Esophagus (tissue), 2 donors: ENCODE data around the gene ZSCAN22. TPM values are rescaled to one million over a fixed set of nuclear protein-coding genes. Genes with fewer than 3 reads are reported as not detected.
"Not testable (repeated sequence)": the region's sequence is repeated elsewhere in the genome, so short reads cannot be mapped to it uniquely, and the experiment has no call there.

Experiments
- H3K27ac ChIP-seq, 2 donors: one replicate each; pipeline ENCODE4 v1.5.1; 2013; ENCODE audit warnings: low read depth in 2 of 2, mild to moderate bottlenecking in 2 of 2, inconsistent platforms in 1 of 2, low read length in 1 of 2, moderate library complexity in 1 of 2
- H3K27me3 ChIP-seq, 2 donors: one replicate each; pipeline ENCODE4 v1.6.1; 2013; ENCODE audit warnings: low read length in 2 of 2, control low read depth in 1 of 2, mild to moderate bottlenecking in 1 of 2; ENCODE audit not compliant: insufficient read depth in 2 of 2, control insufficient read depth in 1 of 2
- H3K36me3 ChIP-seq, 2 donors: one replicate each; pipeline ENCODE4 v1.6.1; 2013; ENCODE audit warnings: low read length in 1 of 2; ENCODE audit not compliant: control insufficient read depth in 2 of 2, insufficient read depth in 2 of 2
- H3K4me1 ChIP-seq, 2 donors: one replicate each; pipeline ENCODE4 v1.6.1; 2013; ENCODE audit warnings: low read length in 1 of 2; ENCODE audit not compliant: control insufficient read depth in 2 of 2, insufficient read depth in 2 of 2
- H3K4me3 ChIP-seq, 2 donors: one replicate each; pipeline ENCODE4 v1.5.1; 2013; ENCODE audit warnings: low read length in 2 of 2, mild to moderate bottlenecking in 2 of 2, low read depth in 1 of 2, moderate library complexity in 1 of 2
- H3K9me3 ChIP-seq, 2 donors: one replicate each; pipeline ENCODE4 v1.6.1; 2013; ENCODE audit warnings: mild to moderate bottlenecking in 2 of 2, low read depth in 1 of 2, low read length in 1 of 2, moderate library complexity in 1 of 2; ENCODE audit not compliant: control insufficient read depth in 2 of 2, insufficient read depth in 1 of 2
- WGBS, 2 donors: extraction: QIAGEN DNeasy Blood & Tissue Kit; methylation state at CpG; one replicate each; pipeline ENCODE4 v1.1.7; 2013; 5-methylcytosine and 5-hydroxymethylcytosine counted together
- polyA plus RNA-seq, 2 donors: library from polyadenylated mRNA; stranded (reverse); fragments of 200-250 nt; gene quantifications; one replicate each; pipeline ENCODE4 v1.2.3, GENCODE V29; 2013
- donor health status: healthy with polysubstance abuse.
- donor health status: Bipolar disorder and iron deficiency.

The ZSCAN22 gene
- polyA plus RNA-seq, 2 donors = 0.87 to 1.0 TPM

DNA sequence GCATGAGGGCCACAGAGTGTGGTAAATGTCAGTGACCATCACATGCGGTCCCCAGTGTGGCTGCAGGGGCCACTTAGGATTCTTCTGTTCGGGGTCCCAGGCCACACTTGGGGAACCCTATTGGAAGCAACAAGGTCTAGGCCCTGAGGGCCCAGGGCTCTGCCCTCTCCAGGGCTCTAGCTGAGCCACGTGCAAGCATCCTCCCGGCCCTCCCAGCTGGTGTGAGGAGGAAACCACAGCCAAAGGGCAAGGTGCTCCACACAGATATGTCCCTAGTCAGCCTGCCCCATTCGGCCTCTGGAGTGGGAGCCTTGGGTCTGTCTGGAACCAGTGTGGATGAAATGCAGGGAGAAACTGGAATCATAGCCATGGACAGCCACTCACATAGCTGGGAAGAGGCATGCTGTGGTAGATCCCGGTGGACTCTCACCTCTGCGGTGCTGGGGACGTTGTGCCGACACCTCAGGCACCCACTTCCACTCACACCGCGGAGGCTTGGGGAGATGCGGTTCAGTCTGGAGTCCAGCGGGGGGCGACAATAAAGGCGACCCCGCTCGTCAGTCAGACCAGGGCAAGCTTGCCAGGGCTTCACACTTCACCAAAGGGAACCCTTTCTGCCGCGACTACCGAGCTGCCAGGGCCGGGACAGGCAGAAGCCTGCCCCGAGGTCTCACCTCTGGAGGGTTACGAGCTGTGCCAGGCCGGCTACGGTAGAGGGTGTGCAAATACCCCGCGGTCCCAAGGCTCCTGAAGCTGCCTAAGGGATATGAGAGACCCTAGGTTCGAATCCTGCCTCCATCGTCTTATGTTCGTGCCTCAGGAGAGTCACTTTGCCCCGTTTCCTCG, 40.0 kb downstream of the ZSCAN22 start:
- H3K4me1 ChIP-seq = peaks cover 0 to 1% of the 10 kb centered on the region in 2 donors
- WGBS, 2 donors = 88 to 92% methylated on average over 32 of the region's 32 CpGs
- H3K9me3 ChIP-seq = no peaks in the 10 kb centered on the region
- H3K36me3 ChIP-seq = peaks cover 0 to 3% of the 10 kb centered on the region in 2 donors
- H3K27ac ChIP-seq = no peak overlapping the region
- H3K4me3 ChIP-seq = no peak overlapping the region
- no peaks in the 10 kb centered on the region for H3K27me3 ChIP-seq

DNA sequence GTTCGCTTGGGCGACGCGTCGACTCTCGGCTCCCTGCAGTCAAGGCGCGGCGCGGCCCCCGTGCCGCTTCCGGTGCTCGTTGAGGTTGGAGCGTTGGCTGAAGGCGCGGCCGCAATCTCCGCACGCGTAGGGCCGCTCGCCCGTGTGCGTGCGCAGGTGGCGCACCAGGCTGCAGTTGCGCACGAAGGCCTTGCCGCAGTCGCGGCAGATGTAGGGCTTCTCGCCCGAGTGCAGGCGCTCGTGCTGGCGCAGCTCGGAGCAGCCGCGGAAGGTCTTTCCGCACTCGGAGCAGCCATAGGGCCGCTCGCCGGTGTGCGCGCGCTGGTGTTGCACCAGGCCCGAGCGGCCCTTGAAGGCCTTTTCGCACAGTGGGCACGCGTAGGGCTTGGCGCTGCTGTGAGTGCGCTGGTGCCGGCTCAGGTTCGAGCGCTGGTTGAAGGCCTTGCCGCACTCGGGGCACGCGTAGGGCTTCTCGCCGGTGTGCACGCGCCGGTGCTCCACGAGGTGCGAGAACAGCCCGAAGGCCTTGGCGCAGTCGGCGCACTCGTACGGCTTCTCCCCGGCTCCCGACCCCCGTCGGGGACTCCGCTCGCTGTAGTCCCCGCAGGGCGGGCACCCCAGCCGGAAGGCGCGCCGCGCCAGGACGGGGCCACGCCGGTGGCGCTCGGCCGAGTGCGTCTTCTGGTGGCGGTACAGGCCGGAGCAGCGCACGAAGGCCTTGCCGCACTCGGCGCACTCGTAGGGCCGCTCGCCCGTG, 41.1 kb downstream of the ZSCAN22 start:
- no peak overlapping the region for H3K4me3 ChIP-seq
- no peaks in the 10 kb centered on the region for H3K4me1 ChIP-seq
- 68 to 75% methylated on average over 98 to 106 of the region's 106 CpGs for WGBS, 2 donors
- peaks cover 0 to 3% of the 10 kb centered on the region in 2 donors for H3K36me3 ChIP-seq
- H3K27ac ChIP-seq = no peak overlapping the region
- H3K9me3 ChIP-seq = no peaks in the 10 kb centered on the region
- no peaks in the 10 kb centered on the region for H3K27me3 ChIP-seq

DNA sequence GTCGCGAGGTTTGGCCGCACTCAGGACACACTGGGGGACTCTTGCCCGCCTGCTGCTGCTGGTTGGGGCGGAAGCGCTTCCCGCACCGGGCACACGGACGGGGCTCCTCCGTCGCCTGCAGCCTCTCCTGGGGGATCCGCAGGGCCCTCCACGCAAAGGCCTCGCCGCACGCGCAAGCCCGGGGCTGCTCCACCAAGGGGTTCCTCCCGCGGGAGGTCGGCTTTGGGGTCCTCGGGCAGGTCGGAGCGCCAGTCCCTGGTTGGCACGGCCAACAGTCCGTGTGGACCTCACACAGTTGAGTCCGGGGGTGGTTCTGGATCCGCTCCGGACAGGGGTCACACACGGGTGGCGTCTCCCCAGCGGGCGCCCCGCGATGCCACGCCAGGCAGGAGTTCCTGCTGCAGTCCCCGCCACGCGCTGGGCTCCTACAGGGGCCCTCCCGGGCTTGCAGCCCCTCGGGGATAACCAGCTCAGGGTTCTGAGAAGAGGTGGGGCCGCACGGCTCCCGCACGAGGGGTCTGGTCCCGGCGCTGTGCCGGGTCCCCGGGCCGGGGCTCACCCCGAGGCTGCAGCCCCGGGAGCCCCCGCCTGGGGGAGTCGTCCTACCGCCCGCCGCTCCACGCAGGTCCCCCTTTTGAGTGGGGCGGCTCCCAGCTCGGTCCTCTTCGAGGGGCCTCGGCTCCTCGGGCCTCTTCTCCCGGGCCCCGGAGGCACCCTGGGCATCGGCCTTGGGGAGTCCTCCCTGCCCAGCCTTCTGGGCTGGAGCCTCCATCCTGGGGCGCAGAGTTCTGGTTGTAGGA, 42.0 kb downstream of the ZSCAN22 start:
- no peak overlapping the region for H3K27ac ChIP-seq
- H3K27me3 ChIP-seq = no peaks in the 10 kb centered on the region
- no peak overlapping the region for H3K4me3 ChIP-seq
- no peaks in the 10 kb centered on the region for H3K9me3 ChIP-seq
- 84 to 89% methylated on average over 64 to 68 of the region's 68 CpGs for WGBS, 2 donors
- H3K36me3 ChIP-seq = peaks cover 0 to 3% of the 10 kb centered on the region in 2 donors
- H3K4me1 ChIP-seq = no peaks in the 10 kb centered on the region

DNA sequence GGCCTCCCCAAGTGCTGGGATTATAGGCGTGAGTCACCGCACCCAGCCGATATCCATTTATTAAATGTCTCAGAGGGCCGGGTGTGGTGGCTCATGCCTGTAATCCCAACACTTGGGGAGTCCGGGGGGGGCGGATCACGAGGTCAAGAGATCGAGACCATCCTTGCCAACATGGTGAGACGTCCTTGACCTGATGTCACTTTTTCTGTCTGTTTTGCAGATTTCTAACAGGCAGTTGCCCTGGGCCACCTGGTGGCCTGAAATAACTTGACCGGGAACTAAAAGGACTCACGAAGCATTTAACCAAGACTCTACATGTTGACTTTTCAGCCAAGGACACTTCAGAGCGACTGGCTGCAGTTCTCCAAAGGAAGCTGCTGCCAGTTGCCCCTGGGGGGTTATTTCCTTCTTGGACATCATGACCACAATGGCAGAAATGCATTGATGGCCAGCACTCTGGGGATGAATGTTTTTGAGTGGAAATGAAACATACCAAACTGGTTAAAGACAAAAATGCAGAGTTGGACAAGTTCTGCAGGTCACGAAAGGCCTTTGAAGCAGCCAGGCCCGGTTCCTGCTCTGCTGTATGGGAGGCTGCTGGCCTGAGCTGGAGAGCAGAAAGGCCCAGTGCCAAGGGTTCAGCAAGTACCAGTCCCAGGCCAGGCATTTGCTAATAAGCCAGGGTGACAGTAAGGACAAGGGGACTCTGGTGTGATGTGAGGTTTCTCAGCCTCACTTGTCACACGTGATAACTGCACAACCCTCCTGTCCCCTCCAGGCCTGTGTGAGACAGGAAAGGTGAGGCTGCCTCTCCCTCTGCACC, 45.7 kb downstream of the ZSCAN22 start:
- Histone ChIP-seq H3K9me3 (no peaks in the 10 kb centered on the region), H3K36me3 (no peaks in the 10 kb centered on the region), H3K27me3 (no peaks in the 10 kb centered on the region), H3K27ac (no peak overlapping the region), H3K4me1 (no peaks in the 10 kb centered on the region), H3K4me3 (no peak overlapping the region)
- 72 to 74% methylated on average over 15 of the region's 15 CpGs for WGBS, 2 donors

DNA sequence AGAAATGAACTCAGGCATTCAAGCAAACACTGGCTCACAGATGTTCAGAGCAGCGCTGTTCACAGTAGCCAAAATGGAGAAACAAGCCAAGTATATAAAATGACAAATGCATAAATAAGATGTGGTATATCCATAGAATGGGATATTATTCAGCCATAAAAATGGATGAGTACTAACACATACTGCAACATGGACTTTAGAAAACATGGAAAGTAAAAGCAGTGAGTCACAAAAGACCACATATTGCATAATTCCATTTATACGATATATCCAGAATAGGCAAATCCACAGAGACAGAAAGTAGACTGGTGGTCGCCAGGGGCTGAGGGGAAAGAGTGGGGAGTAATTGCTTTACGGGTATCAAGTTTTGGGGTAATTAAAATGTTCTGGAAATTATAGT, 47.4 kb downstream of the ZSCAN22 start:
- H3K4me3 ChIP-seq = no peak overlapping the region
- H3K4me1 ChIP-seq = peaks cover 0 to 2% of the 10 kb centered on the region in 2 donors
- H3K27me3 ChIP-seq = no peaks in the 10 kb centered on the region
- no peak overlapping the region for H3K27ac ChIP-seq
- H3K36me3 ChIP-seq = no peaks in the 10 kb centered on the region
- WGBS, 2 donors = 85 to 86% methylated on average over 4 of the region's 4 CpGs
- no peaks in the 10 kb centered on the region for H3K9me3 ChIP-seq

DNA sequence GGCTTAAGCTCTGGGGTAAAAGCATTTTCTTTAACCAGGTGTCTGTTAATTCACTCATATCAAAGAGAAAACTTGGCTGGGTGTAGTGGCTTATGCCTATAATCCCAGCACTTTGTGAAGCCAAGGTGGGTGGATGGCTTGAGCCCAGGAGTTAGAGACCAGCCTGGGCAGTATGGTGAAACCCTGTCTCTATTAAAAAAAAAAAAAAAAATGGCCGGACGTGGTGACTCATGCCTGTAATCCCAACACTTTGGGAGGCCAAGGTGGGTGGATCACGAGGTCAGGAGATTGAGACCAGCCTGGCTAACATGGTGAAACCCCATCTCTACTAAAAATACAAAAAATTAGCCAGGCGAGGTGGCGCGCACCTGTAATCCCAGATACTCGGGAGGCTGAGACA, 49.9 kb downstream of the ZSCAN22 start:
- H3K4me1 ChIP-seq = peaks cover 0 to 14% of the 10 kb centered on the region in 2 donors
- not testable (repeated sequence) for H3K27ac ChIP-seq, H3K36me3 ChIP-seq, H3K27me3 ChIP-seq, H3K4me3 ChIP-seq, H3K9me3 ChIP-seq
- WGBS, 2 donors = 79 to 83% methylated on average over 5 to 7 of the region's 7 CpGs

DNA sequence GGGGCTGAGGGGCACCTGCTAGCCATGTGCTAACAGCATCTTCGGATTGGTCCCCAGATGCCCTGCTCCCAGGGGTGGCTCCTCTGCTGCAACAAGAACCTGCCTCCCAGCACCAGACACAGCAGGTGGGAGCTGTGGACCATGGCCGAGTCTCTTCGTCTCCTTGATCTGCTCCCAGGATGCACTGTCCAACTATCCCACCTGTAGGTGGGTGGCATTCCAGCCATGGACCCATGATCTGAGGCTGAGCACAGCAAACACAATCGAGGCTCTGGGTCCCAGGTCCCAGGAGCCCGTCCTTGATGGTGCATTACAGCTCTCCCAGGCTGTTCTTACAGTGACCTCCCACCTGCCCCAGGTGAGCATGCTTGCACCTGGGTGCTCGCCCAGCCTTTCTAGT, 52.5 kb downstream of the ZSCAN22 start:
- no peaks in the 10 kb centered on the region for H3K27me3 ChIP-seq
- WGBS, 2 donors = 91 to 95% methylated on average over 6 of the region's 6 CpGs
- no peak overlapping the region for H3K4me3 ChIP-seq
- H3K27ac ChIP-seq = no peak overlapping the region
- no peaks in the 10 kb centered on the region for H3K9me3 ChIP-seq
- H3K4me1 ChIP-seq = peaks cover 2 to 18% of the 10 kb centered on the region in 2 donors
- peaks cover 0 to 2% of the 10 kb centered on the region in 2 donors for H3K36me3 ChIP-seq

DNA sequence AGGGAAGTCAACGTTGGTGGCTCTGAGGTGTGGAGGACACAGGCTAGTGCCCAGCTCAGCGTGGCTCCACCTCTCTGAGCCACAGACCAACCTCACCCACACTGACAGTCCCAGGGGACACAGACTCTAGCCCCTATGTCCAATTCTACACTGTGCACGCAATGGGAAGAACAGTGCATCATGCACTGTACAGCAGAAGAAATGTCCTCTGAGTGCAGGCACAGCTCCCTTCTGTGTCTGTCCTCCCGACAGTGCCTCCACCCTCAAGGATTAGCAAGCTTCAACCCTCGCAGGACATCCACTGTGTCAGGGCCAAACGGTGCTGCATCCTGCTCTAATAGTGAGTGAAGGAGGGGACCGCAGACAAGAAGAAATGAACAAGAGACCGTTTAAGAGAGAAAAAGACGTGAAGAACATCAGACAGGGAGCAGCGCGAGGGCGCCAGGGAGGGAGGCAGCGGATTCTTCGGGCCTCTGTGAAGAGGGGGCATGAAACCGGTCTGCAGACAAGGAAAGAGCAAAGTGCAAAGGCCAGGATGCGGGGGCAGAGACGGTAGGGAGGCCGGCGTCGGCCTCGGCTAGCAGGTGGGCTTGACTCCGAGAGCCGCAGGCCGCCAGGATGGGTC, 53.4 kb downstream of the ZSCAN22 start:
- H3K36me3 ChIP-seq = peaks cover 0 to 2% of the 10 kb centered on the region in 2 donors
- no peaks in the 10 kb centered on the region for H3K27me3 ChIP-seq
- peaks cover 2 to 18% of the 10 kb centered on the region in 2 donors for H3K4me1 ChIP-seq
- H3K9me3 ChIP-seq = no peaks in the 10 kb centered on the region
- H3K4me3 ChIP-seq = peak overlapping the region; percentile 77 to 88
- WGBS, 2 donors = 5 to 6% methylated on average over 24 of the region's 24 CpGs
- peak overlapping the region; percentile 96 to 97 for H3K27ac ChIP-seq
